SU-DHL-6 (cell line): ENCODE data around the gene SKI.

Experiments used
- H2AFZ ChIP-seq: fragments of 200-600 bp; sonication (generic); 2 replicates; pipeline ENCODE4 v1.6.1; 2014; ENCODE audit warnings: low read depth, mild to moderate bottlenecking, moderate library complexity, mixed read lengths, antibody characterized with exemption, low read length; ENCODE audit not compliant: severe bottlenecking
- H3F3A ChIP-seq: fragments of 200-600 bp; shearing (Covaris generic); 2 replicates; pipeline ENCODE4 v1.6.0; 2016; ENCODE audit warnings: antibody characterized with exemption, mild to moderate bottlenecking; ENCODE audit not compliant: insufficient read depth
- H3K27ac ChIP-seq: fragments of 200-600 bp; sonication (generic); 2 replicates; pipeline ENCODE4 v1.5.1; 2016; ENCODE audit warnings: low read depth, mild to moderate bottlenecking, low read length, moderate library complexity, mixed read lengths
- H3K27me3 ChIP-seq: fragments of 200-600 bp; sonication (generic), shearing (Covaris generic); 2 replicates; pipeline ENCODE4 v1.6.0; 2014; ENCODE audit warnings: mild to moderate bottlenecking, low read length
- H3K36me3 ChIP-seq: fragments of 200-600 bp; sonication (generic); 2 replicates; pipeline ENCODE4 v1.6.1; 2014; ENCODE audit warnings: mild to moderate bottlenecking, low read length, mixed read lengths
- H3K4me2 ChIP-seq: fragments of 300-600, 200-600 bp; shearing (Covaris generic), sonication (generic); 2 replicates; pipeline ENCODE4 v1.6.0; 2014; ENCODE audit warnings: low read length, low read depth, mild to moderate bottlenecking; ENCODE audit not compliant: poor library complexity, severe bottlenecking
- H3K4me3 ChIP-seq: fragments of 200-600 bp; sonication (generic); 2 replicates; pipeline ENCODE4 v1.5.1; 2014; ENCODE audit warnings: antibody characterized with exemption, low read length, mild to moderate bottlenecking, mixed read lengths; ENCODE audit not compliant: insufficient read depth, poor library complexity, severe bottlenecking
- H3K79me2 ChIP-seq: fragments of 200-600 bp; sonication (generic); 2 replicates; pipeline ENCODE4 v1.6.1; 2014; ENCODE audit warnings: mild to moderate bottlenecking, low read length, moderate library complexity; ENCODE audit not compliant: insufficient read depth
- H3K9ac ChIP-seq: fragments of 200-600 bp; sonication (generic); 2 replicates; pipeline ENCODE4 v1.7.0; 2014; ENCODE audit warnings: mild to moderate bottlenecking, low read length
- H3K9me2 ChIP-seq: fragments of 200-600 bp; sonication (generic); replicated peaks from 2 replicates; pipeline ENCODE4 v1.6.1; 2014; ENCODE audit warnings: low read length; ENCODE audit not compliant: insufficient read depth
- H3K9me3 ChIP-seq: fragments of 200-600 bp; sonication (generic); 2 replicates; pipeline ENCODE4 v1.6.1; 2014; ENCODE audit warnings: low read length, mixed read lengths; ENCODE audit not compliant: insufficient read depth
- H4K20me1 ChIP-seq: fragments of 200-600 bp; sonication (generic); 2 replicates; pipeline ENCODE4 v1.6.1; 2014; ENCODE audit warnings: low read depth, mild to moderate bottlenecking, antibody characterized with exemption, low read length, moderate library complexity, mixed read lengths
- CTCF ChIP-seq: fragments of 200-600 bp; sonication (generic); IDR thresholded peaks from one replicate; pipeline ENCODE4 v1.5.1; 2017; ENCODE audit warnings: antibody characterized with exemption, mild to moderate bottlenecking, low read length, moderate library complexity; ENCODE audit not compliant: insufficient read depth, poor library complexity, severe bottlenecking
- EZH2phosphoT487 ChIP-seq: fragments of 200-600 bp; sonication (generic), shearing (Covaris generic); conservative IDR thresholded peaks from 2 replicates; pipeline ENCODE4 v1.6.1; 2018; ENCODE audit warnings: mild to moderate bottlenecking, antibody characterized with exemption, low read length, moderate library complexity, mixed read lengths

Gene SKI

GRCh38 chr1:2212274-2212531 is 15.9 kb upstream of the SKI start:
- no peaks in the 10 kb centered on the region for H3K79me2 ChIP-seq
- no peaks in the 10 kb centered on the region for H4K20me1 ChIP-seq
- no peak overlapping the region for H3K27ac ChIP-seq
- H3F3A ChIP-seq, result no peaks in the 10 kb centered on the region
- H3K27me3 ChIP-seq, result no peaks in the 10 kb centered on the region
- H2AFZ ChIP-seq, result no peak overlapping the region
- no peak overlapping the region for H3K9ac ChIP-seq
- H3K9me3 ChIP-seq, result no peaks in the 10 kb centered on the region
- no peaks in the 10 kb centered on the region for H3K9me2 ChIP-seq
- H3K36me3 ChIP-seq, result no peaks in the 10 kb centered on the region
- no peak overlapping the region for H3K4me2 ChIP-seq
- H3K4me3 ChIP-seq, result no peak overlapping the region
- TF ChIP-seq EZH2phosphoT487 (no peak), CTCF (no peak)

- Histone ChIP-seq H2AFZ (no peak overlapping the region), H3K27ac (no peak overlapping the region), H3K4me3 (no peak overlapping the region), H3K9ac (no peak overlapping the region), H3F3A (no peaks in the 10 kb centered on the region), H4K20me1 (no peaks in the 10 kb centered on the region), H3K79me2 (no peaks in the 10 kb centered on the region), H3K9me3 (no peaks in the 10 kb centered on the region), H3K4me2 (no peak overlapping the region), H3K27me3 (no peaks in the 10 kb centered on the region), H3K9me2 (no peaks in the 10 kb centered on the region), H3K36me3 (no peaks in the 10 kb centered on the region)
- TF ChIP-seq EZH2phosphoT487 (no peak), CTCF (no peak)
These were observed 15.3 kb upstream of the SKI start for GRCh38 chr1:2212532-2213491.

- no peaks in the 10 kb centered on the region for H4K20me1 ChIP-seq
- H3K4me2 ChIP-seq, result no peak overlapping the region
- H3K4me3 ChIP-seq, result no peak overlapping the region
- no peaks in the 10 kb centered on the region for H3K27me3 ChIP-seq
- no peaks in the 10 kb centered on the region for H3K9me2 ChIP-seq
- no peaks in the 10 kb centered on the region for H3K9me3 ChIP-seq
- no peaks in the 10 kb centered on the region for H3K79me2 ChIP-seq
- TF ChIP-seq CTCF (no peak), EZH2phosphoT487 (no peak)
- no peaks in the 10 kb centered on the region for H3K36me3 ChIP-seq
- H2AFZ ChIP-seq, result no peak overlapping the region
- no peak overlapping the region for H3K27ac ChIP-seq
- no peaks in the 10 kb centered on the region for H3F3A ChIP-seq
- no peak overlapping the region for H3K9ac ChIP-seq
These were observed 14.3 kb upstream of the SKI start for GRCh38 chr1:2213576-2214505.
